LoVo (cell line): Measurements from ENCODE around the gene TBC1D10B.
"Not testable (repeated sequence)": the region's sequence is repeated elsewhere in the genome, so short reads cannot be mapped to it uniquely, and the experiment has no call there.

Source experiments
- DNase-seq: peaks from one replicate; pipeline ENCODE4 v3.0.0-alpha.2; 2016; ENCODE audit warnings: low spot score

TBC1D10B gene

GRCh38 chr16:30397776-30398660, 27.7 kb upstream of the TBC1D10B start:
- no peak for DNase-seq

GRCh38 chr16:30397056-30397455, 26.8 kb upstream of the TBC1D10B start:
- DNase-seq, result no peak

GRCh38 chr16:30396627-30397026, 26.3 kb upstream of the TBC1D10B start:
- not testable (repeated sequence) for DNase-seq

GRCh38 chr16:30395992-30396585, 25.8 kb upstream of the TBC1D10B start:
- DNase-seq, result no peak

GRCh38 chr16:30395155-30395991, 25.1 kb upstream of the TBC1D10B start, which contains the start of gene ZNF48:
Gene ZNF48, plus strand, starts transcription at chr16:30395420. Its CDS starts 375 bp downstream, at chr16:30395795.
- DNase-seq, result peak; percentile 85

- no peak for DNase-seq
Observed at GRCh38 chr16:30394592-30395154, 24.4 kb upstream of the TBC1D10B start.

- no peak for DNase-seq
Observed at GRCh38 chr16:30383521-30383920, 13.2 kb upstream of the TBC1D10B start.

- DNase-seq, result no peak
Observed at GRCh38 chr16:30382111-30382881, 12.0 kb upstream of the TBC1D10B start, which contains the start of gene SEPTIN1. Gene SEPTIN1, minus strand, starts transcription at chr16:30382561. Its CDS starts 19 bp downstream, at chr16:30382542.

GRCh38 chr16:30381291-30382041, 11.2 kb upstream of the TBC1D10B start:
- no peak for DNase-seq

- DNase-seq, result no peak
Observed at GRCh38 chr16:30380803-30381208, 10.5 kb upstream of the TBC1D10B start.

GRCh38 chr16:30380072-30380802, 9.9 kb upstream of the TBC1D10B start:
- DNase-seq, result no peak

GRCh38 chr16:30379158-30379783, 9.0 kb upstream of the TBC1D10B start:
- DNase-seq, result no peak

- peak; percentile 96 for DNase-seq
Observed at GRCh38 chr16:30378236-30379157, 8.2 kb upstream of the TBC1D10B start.

GRCh38 chr16:30377812-30378235, 7.5 kb upstream of the TBC1D10B start:
- DNase-seq, result peak; percentile 87

GRCh38 chr16:30377050-30377811, 6.9 kb upstream of the TBC1D10B start:
- no peak for DNase-seq

- no peak for DNase-seq
Observed at GRCh38 chr16:30376461-30376902, 6.2 kb upstream of the TBC1D10B start.

GRCh38 chr16:30375864-30376263, 5.6 kb upstream of the TBC1D10B start:
- DNase-seq, result no peak
